ENCODE data around the gene GBF1. TPM values are rescaled to one million over a fixed set of nuclear protein-coding genes. Genes with fewer than 3 reads are reported as not detected.

GBF1 gene
- total RNA-seq, 2 experiments from 2014 or later = 28.8 to 30.9 TPM

- H3K36me3 Mint-ChIP-seq (ENCODE audit: low read depth) = peaks cover 73% of the 10 kb centered on the region
- Histone ChIP-seq H3K4me3 (ENCODE audit: low read length) (no peak overlapping the region), H3K27me3 (ENCODE audit: control insufficient read depth in 1 of 2, insufficient read depth in 2 of 2, low read length in 2 of 2) (no peaks in the 10 kb centered on the region), H3K27ac (ENCODE audit: low read depth in 1 of 2, low read length in 2 of 2) (no peak overlapping the region), H3K4me1 (ENCODE audit: insufficient read depth, low read length) (peaks cover 10% of the 10 kb centered on the region), H3K36me3 (ENCODE audit: insufficient read depth, low read length) (peaks cover 59% of the 10 kb centered on the region), H3K9me3 (ENCODE audit: control insufficient read depth in 1 of 2, insufficient read depth in 1 of 2, low read length in 2 of 2) (no peaks in the 10 kb centered on the region)
- H3K4me3 Mint-ChIP-seq = no peak overlapping the region
- intact Hi-C loops (cut with DNase I, micrococcal nuclease) = no loop called here
- ATAC-seq (ENCODE audit: poor library complexity) = no peak
- peaks cover 72% of the 10 kb centered on the region for H3K4me1 Mint-ChIP-seq (ENCODE audit: low read depth)
- no peaks in the 10 kb centered on the region for H3K27me3 Mint-ChIP-seq
- TF ChIP-seq, protein P1, sequence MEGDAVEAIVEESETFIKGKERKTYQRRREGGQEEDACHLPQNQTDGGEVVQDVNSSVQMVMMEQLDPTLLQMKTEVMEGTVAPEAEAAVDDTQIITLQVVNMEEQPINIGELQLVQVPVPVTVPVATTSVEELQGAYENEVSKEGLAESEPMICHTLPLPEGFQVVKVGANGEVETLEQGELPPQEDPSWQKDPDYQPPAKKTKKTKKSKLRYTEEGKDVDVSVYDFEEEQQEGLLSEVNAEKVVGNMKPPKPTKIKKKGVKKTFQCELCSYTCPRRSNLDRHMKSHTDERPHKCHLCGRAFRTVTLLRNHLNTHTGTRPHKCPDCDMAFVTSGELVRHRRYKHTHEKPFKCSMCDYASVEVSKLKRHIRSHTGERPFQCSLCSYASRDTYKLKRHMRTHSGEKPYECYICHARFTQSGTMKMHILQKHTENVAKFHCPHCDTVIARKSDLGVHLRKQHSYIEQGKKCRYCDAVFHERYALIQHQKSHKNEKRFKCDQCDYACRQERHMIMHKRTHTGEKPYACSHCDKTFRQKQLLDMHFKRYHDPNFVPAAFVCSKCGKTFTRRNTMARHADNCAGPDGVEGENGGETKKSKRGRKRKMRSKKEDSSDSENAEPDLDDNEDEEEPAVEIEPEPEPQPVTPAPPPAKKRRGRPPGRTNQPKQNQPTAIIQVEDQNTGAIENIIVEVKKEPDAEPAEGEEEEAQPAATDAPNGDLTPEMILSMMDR (IDR thresholded peaks at IDR 0.05) = no peak
- DNase-seq = no peak
- ChIA-PET POLR2A (no interaction called here), CTCF (interaction anchor here (1.0 to 1.7 kb wide), 3 partner anchors 20 to 85 kb away, joined by 3 to 4 read pairs (median 3); no protein-coding TSS in a partner anchor)
- H3K27ac Mint-ChIP-seq = no peak overlapping the region
- H3K9me3 Mint-ChIP-seq = no peaks in the 10 kb centered on the region
Observed at GRCh38 chr10:102266670-102267069, 21.3 kb downstream of the GBF1 start.

DNA sequence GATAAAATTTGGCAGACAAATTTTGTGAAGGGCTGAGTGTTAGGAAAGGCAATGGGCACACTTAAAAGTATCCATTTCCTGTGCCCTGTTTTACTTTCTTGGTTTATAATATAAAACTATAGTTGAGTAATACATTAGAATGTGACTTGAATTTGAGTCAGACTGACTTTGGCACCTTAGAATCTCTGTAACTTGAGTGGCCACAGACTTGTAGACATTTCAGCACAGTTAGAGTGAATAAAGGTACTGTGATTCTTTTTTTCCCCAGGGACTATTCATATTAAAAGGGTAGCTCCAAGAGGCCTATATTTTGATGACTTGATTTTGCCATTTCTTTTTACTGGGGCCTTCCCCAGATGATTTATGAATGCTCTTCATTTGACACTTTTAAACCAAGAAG lies 22.4 kb downstream of the GBF1 start:
- peaks cover 72% of the 10 kb centered on the region for H3K4me1 Mint-ChIP-seq (ENCODE audit: low read depth)
- H3K27ac Mint-ChIP-seq = no peak overlapping the region
- Histone ChIP-seq H3K36me3 (ENCODE audit: insufficient read depth, low read length) (peaks cover 49% of the 10 kb centered on the region), H3K27ac (ENCODE audit: low read depth in 1 of 2, low read length in 2 of 2) (no peak overlapping the region), H3K9me3 (ENCODE audit: control insufficient read depth in 1 of 2, insufficient read depth in 1 of 2, low read length in 2 of 2) (no peaks in the 10 kb centered on the region), H3K4me3 (ENCODE audit: low read length) (no peak overlapping the region), H3K4me1 (ENCODE audit: insufficient read depth, low read length) (peaks cover 11% of the 10 kb centered on the region), H3K27me3 (ENCODE audit: control insufficient read depth in 1 of 2, insufficient read depth in 2 of 2, low read length in 2 of 2) (no peaks in the 10 kb centered on the region)
- H3K9me3 Mint-ChIP-seq = no peaks in the 10 kb centered on the region
- H3K27me3 Mint-ChIP-seq = no peaks in the 10 kb centered on the region
- DNase-seq (no peak), ATAC-seq (ENCODE audit: poor library complexity) (no peak)
- H3K36me3 Mint-ChIP-seq (ENCODE audit: low read depth) = peaks cover 66% of the 10 kb centered on the region
- TF ChIP-seq, protein P1 (IDR thresholded peaks at IDR 0.05) = no peak
- CTCF ChIA-PET = interaction anchor here (0.7 to 1.7 kb wide), 3 partner anchors 17 to 84 kb away, joined by 3 to 4 read pairs (median 3); no protein-coding TSS in a partner anchor
- POLR2A ChIA-PET = no interaction called here
- H3K4me3 Mint-ChIP-seq = no peak overlapping the region
- intact Hi-C loops (cut with DNase I, micrococcal nuclease) = no loop called here

- Mint-ChIP-seq H3K36me3 (ENCODE audit: low read depth) (peaks cover 60% of the 10 kb centered on the region), H3K27ac (no peak overlapping the region), H3K9me3 (no peaks in the 10 kb centered on the region), H3K4me3 (no peak overlapping the region), H3K4me1 (ENCODE audit: low read depth) (peaks cover 69% of the 10 kb centered on the region), H3K27me3 (no peaks in the 10 kb centered on the region)
- Histone ChIP-seq H3K27me3 (ENCODE audit: control insufficient read depth in 1 of 2, insufficient read depth in 2 of 2, low read length in 2 of 2) (no peaks in the 10 kb centered on the region), H3K27ac (ENCODE audit: low read depth in 1 of 2, low read length in 2 of 2) (no peak overlapping the region), H3K9me3 (ENCODE audit: control insufficient read depth in 1 of 2, insufficient read depth in 1 of 2, low read length in 2 of 2) (no peaks in the 10 kb centered on the region), H3K36me3 (ENCODE audit: insufficient read depth, low read length) (peaks cover 45% of the 10 kb centered on the region), H3K4me1 (ENCODE audit: insufficient read depth, low read length) (peaks cover 9% of the 10 kb centered on the region), H3K4me3 (ENCODE audit: low read length) (no peak overlapping the region)
- POLR2A ChIA-PET = no interaction called here
- DNase-seq (no peak), ATAC-seq (ENCODE audit: poor library complexity) (no peak)
- CTCF ChIA-PET = interaction anchor here (0.7 to 0.8 kb wide), 2 partner anchors 17 to 39 kb away, joined by 3 to 4 read pairs; no protein-coding TSS in a partner anchor
- TF ChIP-seq, protein P1 (IDR thresholded peaks at IDR 0.05) = no peak
- intact Hi-C loops (cut with DNase I, micrococcal nuclease) = no loop called here
Observed at GRCh38 chr10:102268375-102268888, 23.1 kb downstream of the GBF1 start.
